GM04503 (cell line): ENCODE results near the gene METTL4.
"Not testable (repeated sequence)": the region's sequence is repeated elsewhere in the genome, so short reads cannot be mapped to it uniquely, and the experiment has no call there.

ENCODE experiments used
- DNase-seq: peaks from one replicate; pipeline ENCODE4 v3.0.0-alpha.2; 2012; ENCODE audit warnings: low read depth

The METTL4 gene

DNA sequence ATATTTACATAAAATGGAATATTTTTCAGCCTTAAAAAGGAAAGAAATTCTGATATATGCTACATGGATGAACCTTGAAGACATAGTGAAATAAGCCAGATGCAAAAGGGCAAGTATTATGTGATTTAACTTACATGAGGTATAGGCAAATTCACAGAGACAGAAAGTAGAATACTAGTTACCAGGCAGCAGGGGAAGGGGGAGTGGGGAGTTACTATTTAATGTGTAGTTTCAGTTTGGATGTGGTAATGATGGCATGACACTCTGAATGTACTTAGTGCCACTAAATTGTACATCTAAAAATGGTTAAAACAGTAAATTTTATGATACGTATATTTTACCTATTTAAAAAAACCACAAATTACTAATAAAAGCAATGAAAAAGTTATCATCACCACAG, 12.1 kb downstream of the METTL4 start:
- DNase-seq: no peak

DNA sequence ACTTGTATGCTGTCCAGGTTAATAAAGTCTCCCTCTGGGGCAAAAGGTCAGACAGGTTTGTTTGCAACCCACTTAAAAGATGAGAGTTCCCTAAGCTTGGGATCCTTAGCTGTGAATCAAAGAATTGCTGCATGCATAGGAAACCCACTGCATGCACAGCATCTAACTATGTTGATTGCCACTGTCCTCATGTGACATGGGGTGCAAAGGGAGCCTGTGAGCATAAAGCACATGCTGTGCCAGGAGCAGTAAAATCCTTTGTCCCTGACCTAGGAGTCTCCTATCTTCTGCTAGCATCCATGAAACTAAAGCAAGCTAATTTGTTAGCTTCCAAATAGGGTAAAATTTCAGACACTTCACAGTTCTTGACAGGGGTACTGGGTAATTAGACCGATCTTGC, 13.8 kb downstream of the METTL4 start:
- DNase-seq: no peak

DNA sequence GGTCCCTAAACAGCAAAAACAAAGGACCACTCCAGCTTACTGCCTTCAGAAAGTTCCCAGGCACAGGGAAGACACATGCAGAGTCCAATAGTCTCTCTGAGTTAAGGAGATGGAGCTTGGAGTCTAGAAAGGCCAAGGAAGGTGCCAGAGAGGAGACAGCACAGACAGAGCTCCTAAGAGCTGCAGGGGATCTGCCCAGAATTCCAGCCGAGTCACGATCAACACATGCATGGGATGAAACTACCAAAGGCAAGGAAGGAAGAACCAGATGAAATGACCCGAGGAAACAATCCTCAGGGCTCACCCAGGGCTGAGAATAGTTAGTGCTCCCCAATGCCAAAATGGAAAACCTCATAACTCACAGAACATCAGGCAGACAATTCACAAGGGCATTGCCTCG, 15.4 kb downstream of the METTL4 start:
- DNase-seq: no peak

DNA sequence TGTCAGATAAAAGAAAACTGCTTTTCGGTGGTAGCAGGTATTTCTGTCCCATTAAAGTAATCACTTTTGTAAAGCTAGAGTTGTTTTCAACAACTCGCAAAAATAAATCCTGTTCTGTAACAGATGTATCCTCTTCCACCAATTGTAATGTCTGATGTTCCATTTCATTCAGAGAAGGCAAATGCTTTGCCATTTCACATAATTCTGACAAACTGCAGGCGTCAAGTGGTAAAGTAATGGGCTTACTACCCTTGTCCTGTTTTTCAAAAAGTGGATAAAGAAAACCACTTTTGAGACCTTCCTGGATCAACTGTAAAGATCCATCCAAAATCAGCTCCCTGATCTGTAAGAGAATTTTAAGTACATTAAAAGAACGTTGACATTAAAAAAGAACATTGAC, 16.6 kb downstream of the METTL4 start:
- no peak for DNase-seq

DNA sequence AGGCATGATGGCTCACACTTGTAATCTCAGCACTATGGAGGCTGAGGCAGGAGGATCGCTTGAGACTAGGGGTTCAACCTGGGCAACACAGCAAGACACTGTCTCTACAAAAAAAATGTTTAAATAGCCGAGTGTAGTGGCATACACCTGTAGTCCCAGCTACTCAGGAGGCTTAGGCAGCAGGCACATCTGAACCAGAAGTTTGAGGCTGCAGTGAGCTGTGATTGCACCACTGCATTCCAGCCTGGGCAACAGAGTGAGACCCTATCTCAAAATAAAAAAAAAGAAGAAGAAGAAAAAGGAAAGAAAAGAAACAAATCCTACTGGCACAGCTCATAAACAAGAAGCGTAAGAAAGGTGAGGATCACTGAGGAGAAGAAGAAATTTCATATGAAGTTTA, 19.9 kb downstream of the METTL4 start:
- DNase-seq: no peak

DNA sequence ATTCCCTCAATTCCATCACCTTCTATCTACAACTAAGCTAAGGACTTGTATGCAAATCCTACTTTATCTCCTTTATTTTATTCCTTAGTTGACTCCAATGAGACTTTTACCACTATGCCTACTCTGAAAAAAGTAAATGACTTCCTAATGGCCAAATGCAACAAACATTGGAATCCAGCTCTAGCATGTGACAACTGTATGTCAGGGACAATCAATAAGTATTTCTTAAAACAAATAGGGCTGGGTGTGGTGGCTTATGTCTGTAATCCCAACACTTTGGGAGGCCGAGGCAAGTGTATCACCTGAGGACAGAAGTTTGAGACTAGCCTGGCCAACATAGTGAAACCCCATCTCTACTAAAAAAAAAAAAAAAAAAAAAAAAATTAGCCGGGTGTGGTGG, 21.8 kb downstream of the METTL4 start:
- DNase-seq: no peak

DNA sequence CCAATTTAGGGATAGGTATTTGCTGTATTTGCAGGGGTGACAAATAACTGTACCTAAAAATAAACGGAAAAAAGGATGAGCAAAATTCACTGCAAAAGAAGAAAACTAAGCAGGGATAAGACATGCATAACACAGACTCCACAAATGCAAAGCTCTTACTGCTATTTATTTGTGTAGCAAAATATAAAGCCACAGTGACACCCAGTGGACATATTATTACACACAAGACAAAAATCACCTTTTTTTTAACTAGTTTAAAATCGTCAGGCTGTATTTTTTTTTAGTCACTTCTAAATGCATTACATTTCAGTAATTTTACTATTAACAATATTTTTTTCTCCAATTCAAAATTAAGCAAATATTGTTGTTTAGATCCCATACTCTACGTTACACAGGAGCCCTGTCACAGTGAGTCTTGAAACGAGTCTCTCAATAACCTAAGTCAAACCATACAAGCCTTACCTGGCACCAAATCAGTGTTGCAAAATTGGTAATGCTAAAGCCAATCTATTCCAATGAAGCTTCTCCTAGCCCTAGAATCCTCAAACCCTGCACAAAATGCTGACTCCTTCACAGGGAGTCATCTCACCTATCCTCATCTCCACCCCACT, 23.7 kb downstream of the METTL4 start:
- no peak for DNase-seq

DNA sequence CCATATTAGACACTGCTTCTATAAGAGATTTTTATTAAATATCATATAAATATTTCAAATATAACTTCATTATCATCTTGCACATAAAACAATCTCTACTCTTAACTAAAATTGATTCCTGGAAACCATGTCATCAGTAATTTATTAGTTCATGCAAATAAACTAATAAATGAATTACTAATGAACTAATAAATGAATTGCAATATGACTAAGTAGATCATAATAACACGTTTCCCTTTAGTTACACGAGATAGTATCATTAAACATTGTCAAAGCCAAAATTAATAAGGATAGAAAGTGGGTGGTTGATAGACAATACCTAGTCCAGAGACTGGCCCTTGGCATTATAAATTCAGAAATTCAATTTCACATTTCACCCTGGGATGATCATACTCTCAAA, 26.1 kb downstream of the METTL4 start:
- DNase-seq: no peak

DNA sequence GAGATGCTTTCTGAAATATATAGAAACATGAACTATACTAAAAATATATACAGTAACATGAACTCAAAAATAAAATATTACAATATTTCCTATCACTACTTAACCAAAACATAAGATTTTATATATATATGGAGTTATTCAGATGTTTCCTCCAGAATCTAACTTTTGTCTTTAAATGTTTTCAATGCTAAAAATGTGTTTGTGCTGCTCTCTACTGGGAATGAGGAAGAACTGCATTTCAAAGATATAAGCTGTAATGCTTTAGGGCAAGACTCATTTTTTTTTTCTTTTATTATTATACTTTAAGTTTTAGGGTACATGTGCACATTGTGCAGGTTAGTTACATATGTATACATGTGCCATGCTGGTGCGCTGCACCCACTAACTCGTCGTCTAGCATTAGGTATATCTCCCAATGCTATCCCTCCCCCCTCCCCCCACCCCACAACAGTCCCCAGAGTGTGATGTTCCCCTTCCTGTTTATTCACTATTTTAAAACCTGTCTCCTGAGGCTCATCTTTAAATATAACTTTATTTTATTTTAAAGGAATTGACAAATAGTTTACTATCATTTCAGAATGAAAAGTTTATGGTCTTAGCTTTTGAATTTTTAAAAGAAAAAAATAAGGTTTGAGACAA, 29.3 kb downstream of the METTL4 start:
- DNase-seq: not testable (repeated sequence)

DNA sequence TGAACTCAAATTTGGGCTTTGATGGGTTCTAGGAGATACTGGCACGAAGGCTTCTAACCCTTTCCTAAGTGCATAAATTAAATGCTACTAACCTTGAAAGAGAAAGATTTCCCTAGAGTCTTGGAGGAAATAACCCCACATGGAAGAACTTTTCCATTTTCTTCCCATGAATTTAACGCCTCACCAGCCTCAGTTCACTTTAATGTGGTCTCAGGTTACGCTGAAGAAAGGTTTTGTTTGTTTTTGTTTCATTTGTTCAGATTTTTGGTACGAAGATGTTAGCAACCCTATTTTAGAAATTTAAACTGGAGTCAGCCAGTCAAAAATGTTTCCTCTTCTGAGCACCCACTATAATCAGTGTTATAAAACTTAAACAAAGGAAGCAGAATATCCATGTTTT, 30.7 kb downstream of the METTL4 start:
- DNase-seq: no peak

DNA sequence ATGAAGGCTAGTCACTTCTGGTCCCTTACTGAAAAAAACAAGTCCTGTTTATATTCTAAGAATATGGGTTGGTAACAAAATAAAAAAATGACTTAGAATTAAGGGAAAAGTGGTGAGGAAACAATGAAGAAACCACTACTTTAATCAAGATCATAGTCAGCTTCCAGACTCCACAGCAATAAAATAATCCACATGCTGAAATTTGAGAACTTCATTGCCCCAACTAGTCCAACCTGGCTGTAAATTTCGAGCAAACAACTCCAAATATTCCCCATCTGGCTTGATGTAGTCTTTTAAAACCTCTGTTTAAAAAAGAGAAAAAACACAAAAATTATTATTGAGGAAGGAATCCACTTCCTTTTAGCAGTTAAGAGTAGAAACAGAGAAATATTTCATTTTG, 32.5 kb downstream of the METTL4 start:
- DNase-seq: no peak

DNA sequence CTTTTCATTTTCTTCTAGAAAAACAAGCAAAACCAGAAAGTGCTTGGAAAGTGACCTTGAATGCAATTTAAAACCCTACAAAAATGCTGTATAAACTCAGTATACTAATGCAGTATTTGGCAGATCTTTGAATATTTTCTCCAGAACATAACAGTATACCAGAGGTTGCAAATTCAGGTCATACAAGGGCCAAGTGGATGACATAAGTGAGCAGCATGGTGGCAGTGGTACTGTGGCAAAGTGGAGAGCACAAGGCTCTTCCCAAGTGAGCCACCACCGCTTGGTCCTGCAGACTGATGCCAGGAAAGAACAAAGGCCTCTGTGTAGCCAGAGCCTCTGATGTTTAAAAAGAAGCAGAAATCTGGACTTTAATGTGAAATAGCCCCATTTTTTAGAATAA, 33.1 kb downstream of the METTL4 start:
- no peak for DNase-seq

DNA sequence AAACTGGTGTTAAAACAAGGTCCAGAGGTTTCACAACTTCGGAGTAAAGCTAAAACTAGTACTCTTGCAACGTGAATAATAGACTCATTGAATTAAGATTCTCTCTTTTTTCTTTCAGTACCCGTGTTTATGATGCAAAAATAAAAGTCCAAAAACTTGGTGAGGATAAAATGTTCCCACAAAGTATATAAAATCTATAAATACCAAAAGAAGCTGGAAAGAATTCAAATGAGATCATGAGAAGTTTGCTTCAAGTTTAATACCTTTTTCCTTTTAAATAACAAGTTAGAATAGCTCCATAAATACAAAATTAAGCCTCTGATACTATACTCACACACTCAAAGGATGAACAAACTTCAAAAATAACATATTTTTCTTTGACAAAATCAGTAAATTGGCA, 34.0 kb downstream of the METTL4 start:
- no peak for DNase-seq

DNA sequence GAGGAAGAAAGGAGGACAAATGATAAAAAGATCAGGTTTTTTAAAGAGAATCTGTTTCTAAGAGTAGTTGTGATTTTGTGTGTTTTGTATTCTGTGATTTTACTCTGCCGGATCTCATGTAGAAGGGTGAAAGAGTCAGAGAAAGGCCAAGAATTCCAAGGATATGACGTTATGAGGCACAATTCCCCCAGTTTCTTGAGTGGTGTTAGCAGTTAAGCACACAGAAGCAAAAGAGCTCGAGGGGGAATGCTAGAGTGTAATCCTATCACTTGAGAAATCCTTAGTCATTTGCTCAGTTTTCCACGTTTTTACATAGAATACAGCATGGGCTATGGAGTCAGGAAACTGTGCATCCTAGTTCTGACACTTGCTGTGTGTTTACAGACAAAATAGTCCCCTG, 34.8 kb downstream of the METTL4 start:
- DNase-seq: no peak

DNA sequence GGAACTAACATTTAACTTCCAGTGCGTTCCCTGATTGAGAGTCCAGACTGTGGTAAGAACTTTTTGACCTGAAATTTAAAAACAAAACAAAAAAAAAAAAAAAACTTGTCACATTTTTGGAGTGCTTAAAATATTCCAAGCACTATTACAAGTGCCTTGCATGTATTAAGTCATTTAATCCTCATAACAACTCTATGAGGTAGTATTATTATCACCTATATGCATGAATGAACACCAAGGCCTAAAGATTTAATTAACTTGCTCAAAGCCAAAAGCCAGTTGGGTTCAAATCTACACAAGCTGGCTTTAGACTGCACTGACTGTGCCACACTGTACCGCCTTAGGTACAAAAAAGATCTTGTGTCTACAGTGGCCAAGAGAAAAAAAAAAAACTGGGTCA, 35.2 kb downstream of the METTL4 start:
- DNase-seq: no peak

DNA sequence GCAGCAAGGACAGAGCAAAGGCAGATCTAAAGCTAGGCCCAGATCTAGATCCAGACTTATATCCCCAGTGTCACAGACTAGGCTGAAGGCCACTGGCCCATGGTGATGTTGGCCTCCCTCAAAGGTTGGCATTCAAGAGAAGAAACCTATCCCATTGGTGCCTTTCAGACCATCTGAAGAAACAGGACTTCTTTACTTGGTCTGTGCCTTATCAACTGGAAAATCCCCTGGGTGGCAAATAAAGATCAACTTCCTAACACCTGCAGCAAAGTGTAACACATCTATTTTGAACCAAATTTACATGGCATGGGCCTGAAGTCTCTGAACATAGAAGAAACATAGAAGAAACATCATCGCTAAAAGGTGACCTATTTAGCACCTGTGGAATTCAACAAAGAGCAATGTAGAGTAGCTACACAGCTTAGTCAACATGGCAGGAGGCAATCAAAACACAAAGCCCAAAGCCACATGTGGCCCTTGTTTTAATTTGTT, 35.8 kb downstream of the METTL4 start:
- DNase-seq: no peak

DNA sequence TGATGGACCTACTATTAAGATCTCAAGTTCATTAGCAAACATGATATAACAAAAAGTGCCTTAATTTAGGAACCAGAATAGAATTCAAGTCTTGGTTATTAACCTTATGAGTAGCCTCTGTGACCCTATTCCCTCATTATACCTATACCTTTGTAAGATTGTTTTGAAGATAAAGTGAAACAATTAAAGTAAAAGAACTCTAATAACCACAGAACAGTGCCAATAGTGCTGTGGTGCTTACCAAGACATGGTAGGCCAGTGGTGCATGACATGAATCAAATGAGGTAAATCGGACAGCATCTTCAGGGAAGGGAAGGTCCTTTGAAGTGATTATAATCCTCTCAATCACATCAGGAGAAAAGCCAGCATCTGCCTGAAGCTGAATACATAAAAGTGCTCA, 36.4 kb downstream of the METTL4 start:
- DNase-seq: no peak

DNA sequence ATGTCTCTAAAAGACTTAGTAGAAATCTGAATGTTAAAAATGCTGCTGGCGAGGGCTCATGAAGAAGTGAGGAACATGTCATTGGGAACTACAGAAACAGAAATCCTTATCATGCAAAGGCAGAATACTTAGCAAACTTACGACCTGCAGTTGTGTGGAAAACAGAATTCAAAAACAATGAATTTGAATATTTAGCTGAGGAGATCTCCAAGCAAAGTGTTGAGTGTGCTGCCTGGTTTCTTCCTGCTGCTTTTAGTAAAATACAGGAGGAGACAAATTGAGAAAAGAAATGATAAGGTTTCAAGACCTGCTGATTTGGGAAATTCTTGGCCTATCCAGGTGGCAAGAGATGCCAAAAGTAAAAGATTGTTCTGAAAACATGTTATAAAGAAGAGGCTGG, 38.5 kb downstream of the METTL4 start:
- DNase-seq: no peak

DNA sequence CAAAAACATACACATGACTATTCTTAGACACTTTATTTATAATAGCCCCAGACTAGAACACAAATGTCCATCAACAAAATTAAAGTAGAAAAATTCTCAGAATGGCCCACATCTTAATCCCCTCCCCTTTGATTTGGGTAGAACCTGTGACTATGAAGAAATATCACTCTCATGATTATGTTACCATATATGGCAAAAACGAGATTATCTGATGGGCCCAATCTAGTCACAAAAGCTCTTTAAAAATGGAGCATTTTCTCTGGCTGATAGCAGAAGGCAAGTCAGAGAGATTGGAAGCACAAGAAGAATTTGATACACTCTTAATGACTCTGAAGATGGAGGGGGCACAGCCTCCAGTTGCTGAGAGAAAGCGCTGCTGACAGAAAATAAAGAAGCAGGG, 39.6 kb downstream of the METTL4 start:
- no peak for DNase-seq

DNA sequence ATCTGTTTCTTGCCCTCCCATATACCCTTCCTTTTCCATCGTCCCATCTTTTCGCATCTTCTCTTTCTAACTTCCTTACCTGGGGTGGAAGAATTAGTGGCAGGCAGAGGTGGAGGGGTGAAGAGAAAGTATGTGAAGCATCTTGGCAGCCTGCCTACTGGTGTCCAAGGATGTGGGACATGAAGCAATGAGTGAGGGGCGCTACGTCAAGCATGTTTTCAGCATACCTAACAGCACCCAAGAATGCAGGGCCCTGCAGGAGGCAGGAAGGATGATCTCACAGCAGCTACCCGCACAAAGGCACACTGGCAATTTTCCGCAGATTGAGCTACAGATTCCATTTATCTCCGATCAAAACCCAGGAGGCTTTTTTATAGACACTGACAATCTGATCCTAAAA, 42.2 kb downstream of the METTL4 start:
- DNase-seq: no peak

DNA sequence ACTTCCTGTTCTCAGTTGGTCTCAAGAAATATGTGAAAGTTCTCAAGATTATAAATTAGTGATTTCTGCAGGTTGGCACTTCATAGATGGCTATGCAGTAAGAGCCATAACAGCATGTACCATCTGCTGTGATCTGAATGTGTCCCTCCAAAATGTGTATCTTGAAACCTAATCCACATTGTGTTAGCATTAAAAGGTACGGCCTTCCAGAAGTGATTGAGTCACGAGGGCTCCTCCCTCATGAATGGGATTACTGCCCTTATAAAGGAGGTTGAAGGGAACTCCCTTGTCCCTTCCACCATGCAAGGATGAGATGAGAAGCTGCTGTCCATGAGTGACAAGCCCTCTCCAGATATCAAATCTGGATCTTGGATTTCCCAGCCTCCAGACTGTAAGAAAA, 45.0 kb downstream of the METTL4 start:
- DNase-seq: no peak

DNA sequence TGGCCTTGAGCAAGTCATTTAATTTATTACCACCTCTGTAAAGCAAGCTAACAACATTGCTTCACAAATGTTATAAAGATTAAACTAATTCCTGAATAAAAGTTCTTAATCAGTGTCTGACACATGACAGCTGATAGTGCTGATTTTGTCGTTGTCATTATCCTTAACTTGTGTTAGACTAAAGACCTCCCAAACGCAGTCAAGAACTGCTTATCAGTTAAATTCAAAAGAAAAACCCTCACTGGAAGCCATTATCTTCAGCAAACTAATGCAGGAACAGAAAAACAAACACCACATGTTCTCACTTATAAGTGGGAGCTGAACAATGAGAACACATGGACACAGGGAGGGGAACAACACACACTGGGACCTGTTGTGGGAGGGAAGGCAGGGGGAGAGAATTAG, 46.5 kb downstream of the METTL4 start:
- not testable (repeated sequence) for DNase-seq

DNA sequence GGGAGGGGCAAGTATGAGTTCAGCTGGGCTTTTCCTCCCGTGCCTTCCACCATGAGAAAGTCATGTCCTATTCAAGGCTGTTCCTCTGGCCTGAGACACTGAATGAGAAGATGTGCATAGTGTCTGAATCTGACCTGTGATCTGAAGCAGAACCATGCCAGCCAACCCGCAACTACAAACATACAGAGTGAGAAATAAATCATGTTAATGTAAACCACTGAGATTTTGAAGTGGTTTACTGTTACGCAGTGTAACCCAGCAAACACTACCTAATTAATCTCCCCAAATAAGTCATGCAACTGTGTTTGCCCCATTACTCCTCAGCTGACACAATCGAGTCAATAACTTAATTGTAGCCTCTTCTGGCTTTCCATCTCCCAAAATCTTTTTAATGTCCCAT, 49.2 kb downstream of the METTL4 start:
- DNase-seq: no peak

DNA sequence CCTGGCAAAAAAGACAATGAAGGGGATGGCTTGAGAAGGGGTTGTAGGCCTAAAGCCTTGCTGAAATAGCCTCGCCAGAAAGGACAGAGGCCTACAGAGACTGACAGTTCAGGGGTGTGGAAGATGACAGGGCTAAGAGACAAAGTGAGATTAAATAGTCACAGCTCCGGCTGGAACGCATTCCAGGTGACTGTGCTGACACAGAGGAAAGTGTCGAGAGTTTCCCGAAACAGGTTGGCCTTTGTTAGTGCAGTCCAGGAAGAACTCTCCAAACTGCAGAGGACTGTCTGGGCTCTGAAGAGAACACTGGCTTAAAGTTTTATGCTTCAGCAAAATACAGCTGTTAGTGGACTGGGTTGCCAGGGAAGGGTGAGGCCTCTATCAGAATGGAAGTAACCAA, 52.8 kb downstream of the METTL4 start:
- no peak for DNase-seq
